Fibroblast of the aortic adventitia (primary cell): ENCODE measurements around the gene GUK1. TPM values are rescaled to one million over a fixed set of nuclear protein-coding genes. Genes with fewer than 3 reads are reported as not detected.
A peak's percentile ranks its signal among the peaks of the same experiment; 100 is the strongest.

Experiments
- DNase-seq: peaks from one replicate; pipeline ENCODE4 v3.0.0-alpha.2; 2010; ENCODE audit warnings: low read depth
- H3K4me3 ChIP-seq: 2 replicates; pipeline ENCODE4 v1.5.1; 2011; ENCODE audit warnings: low read depth, mild to moderate bottlenecking, control low read depth, low read length, moderate library complexity
- CTCF ChIP-seq: IDR thresholded peaks from 2 replicates; pipeline ENCODE4 v1.5.1; 2011; ENCODE audit warnings: mild to moderate bottlenecking, low read length, control low read depth, inconsistent platforms; ENCODE audit not compliant: insufficient read depth
- total RNA-seq: library from RNA; depleted of rRNA; stranded (reverse); fragments of >200 nt; gene quantifications from 2 replicates; pipeline ENCODE4 v1.2.3, GENCODE V29; 2012; ENCODE audit warnings: low replicate concordance

GUK1 gene, protein sequence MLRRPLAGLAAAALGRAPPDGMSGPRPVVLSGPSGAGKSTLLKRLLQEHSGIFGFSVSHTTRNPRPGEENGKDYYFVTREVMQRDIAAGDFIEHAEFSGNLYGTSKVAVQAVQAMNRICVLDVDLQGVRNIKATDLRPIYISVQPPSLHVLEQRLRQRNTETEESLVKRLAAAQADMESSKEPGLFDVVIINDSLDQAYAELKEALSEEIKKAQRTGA
- total RNA-seq = 171 and 217 TPM in 2 replicates

DNA sequence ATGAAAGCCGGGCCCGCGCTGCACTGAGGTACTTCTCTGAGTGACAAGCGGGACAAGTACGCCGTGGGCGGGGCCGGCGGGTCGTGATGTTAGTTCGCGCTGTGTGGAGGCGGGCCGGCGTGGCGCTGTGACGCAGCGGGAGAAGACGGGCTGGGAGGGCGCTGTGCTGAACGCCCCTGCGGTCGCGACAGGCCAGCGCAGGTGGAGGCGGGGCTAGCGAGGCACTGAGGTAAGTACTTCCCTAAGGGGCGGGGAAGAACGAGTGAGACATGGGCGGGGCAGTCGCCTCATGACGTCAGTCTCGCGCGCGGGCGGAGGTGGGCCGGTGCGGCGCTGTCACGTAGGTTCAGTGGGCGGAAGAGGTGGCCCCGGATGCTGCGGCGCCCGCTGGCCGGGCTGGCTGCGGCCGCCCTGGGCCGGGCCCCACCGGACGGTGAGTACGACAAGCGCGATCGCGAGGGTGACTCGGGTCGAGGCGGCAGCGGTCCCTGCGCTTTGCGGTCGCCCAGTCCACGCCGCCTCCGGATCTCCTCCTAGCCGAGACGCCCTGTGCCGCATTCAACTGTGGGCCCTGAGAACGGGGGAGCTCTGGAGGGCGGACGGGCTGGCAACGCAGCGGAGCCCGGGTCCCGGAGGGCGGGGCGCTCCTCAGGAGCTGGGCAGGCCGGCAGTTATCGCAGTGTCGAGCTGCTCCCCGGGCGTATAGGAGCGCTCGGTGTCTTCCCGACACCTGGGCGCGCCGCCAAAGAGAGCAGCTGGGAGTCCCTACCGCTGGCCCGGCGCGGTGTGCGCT lies at the start of gene GUK1:
Gene GUK1, plus strand, starts transcription at position 349 of the 793 bp plus-strand sequence. Its CDS starts 24 bp downstream, at position 373.
- DNase-seq = peak; percentile 97
- TF ChIP-seq CTCF = peak; percentile 17
- H3K4me3 ChIP-seq = peak within 1 kb of the TSS; percentile 91

DNA sequence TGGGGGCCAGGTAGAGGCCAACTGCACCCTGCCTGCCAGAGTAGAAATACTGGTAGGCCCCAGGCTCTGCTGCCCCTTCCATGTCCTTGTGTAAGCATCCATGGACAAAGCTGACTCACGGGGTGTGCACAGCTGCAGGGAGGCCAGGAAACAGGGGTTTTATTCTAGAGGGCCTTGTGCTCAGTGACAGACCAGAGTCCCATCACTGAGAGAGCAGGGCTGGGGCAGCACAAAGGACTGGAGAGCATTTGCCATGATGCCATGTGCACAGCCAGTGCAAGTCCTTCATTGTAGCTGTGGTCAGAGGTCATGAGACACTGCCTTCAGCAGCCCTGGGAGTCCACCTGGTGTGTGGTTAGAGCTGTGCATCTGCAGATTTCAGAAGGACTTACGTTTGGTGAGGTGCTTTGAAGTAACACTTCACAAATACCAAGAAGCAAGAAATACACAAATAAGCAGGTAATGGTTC lies 49.4 kb upstream of the GUK1 start:
- peak; percentile 7 for TF ChIP-seq CTCF
- H3K4me3 ChIP-seq = no peak overlapping the region
- no peak for DNase-seq

- H3K4me3 ChIP-seq = no peak overlapping the region
- DNase-seq = no peak
- TF ChIP-seq CTCF = no peak
Measured at GRCh38 chr1:228091084-228091483, 49.0 kb upstream of the GUK1 start.

- H3K4me3 ChIP-seq = no peak overlapping the region
- TF ChIP-seq CTCF = no peak
- DNase-seq = no peak
Measured at GRCh38 chr1:228092342-228093049, 47.6 kb upstream of the GUK1 start.

- no peak overlapping the region for H3K4me3 ChIP-seq
- DNase-seq = no peak
- no peak for TF ChIP-seq CTCF
Measured at GRCh38 chr1:228093050-228093906, 46.8 kb upstream of the GUK1 start.

DNA sequence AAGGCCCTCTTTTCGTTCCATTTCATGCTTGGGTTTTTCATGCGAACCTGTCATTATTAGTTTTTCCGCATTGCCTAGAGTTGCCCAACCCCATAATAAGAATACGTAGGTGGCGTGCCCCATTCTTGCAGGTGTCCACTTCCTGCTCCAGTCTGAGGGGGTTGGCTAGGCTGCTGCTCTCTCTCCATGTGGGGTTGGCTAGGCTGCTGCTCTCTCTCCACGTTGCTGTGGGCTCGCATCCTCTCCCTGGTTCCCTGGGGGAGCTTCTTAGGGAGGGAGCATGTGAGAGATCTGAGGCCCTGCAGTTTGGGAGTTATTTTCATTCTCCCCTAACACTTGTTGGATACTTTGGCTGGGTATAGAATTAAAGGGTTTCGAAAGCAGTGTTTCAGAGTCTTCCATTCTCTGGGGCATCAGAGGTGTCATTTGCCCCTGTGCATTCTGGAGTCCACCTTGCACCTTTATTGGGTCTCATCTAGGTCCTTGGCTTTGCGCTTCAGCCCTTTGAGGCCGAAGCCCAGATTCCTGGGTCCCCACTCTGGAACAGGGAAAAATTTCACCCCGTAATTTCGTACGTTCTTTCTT lies 45.6 kb upstream of the GUK1 start:
- TF ChIP-seq CTCF = no peak
- no peak overlapping the region for H3K4me3 ChIP-seq
- no peak for DNase-seq
